ENCODE data around the gene CASZ1.

DNA sequence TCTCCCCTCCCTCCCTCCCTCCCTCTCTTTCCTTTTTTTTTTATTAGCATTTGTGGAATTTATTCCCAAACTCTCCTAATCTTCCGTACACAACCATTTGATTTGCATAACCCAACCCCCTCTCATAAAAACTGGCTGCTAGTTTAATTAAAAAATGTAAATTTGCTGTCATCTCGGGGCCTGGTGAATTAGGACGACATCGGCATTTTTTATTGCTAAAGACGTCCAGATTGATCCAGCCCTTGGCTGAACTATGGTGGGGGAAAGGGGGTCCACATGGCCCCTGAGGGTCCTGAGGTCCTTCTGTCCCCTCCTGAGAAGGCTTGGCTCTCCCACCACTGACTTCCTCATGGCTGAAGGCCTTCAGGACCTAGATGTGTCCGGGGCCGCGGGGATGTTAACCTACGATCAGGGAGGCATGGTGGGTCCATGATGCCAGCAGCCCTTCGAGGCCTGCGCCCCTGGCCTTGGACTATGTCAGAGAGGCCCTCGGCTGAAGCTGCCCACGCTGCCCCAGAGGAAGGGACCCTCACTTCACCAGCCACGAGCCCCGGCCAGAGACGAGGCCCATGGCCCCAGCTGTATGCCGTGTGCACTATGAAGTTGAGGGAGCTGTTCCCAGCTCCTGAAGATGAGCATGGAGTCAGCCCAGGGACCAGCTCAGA lies 105.2 kb downstream of the CASZ1 start:
- TF ChIP-seq CTCF (IDR thresholded peaks at IDR 0.05; ENCODE audit: insufficient read depth, low read depth, low read length) (no peak), EZH2 (IDR thresholded peaks at IDR 0.05; ENCODE audit: insufficient read depth, low read length) (no peak)
